SK-MEL-5 (cell line): ENCODE measurements around the gene TAOK1. TPM values are rescaled to one million over a fixed set of nuclear protein-coding genes. Genes with fewer than 3 reads are reported as not detected.

Source experiments
- DNase-seq: peaks from one replicate; pipeline ENCODE4 v3.0.0-alpha.2; 2016; ENCODE audit warnings: low read depth, low spot score
- in situ Hi-C: cut with HindIII; loops from 2 replicates; pipeline ENCODE4 v1.10.0; 2016; ENCODE audit warnings: low sequenced_read_pairs, high pct_unique_total_duplicates, low pct_unique_long_range_greater_than_20kb
- small RNA-seq, 2 experiments: library from RNA; depleted of rRNA; stranded (forward); fragments of <200 nt; gene quantifications; one replicate each; pipeline ENCODE3, GENCODE V24; 2014
- total RNA-seq: library from RNA; depleted of rRNA; stranded (reverse); fragments of >200 nt; shearing (Covaris generic); gene quantifications from 2 replicates; pipeline ENCODE4 v1.2.3, GENCODE V29; 2014; rRNA removed

Gene TAOK1
- total RNA-seq, 1 experiment from 2014 or later, result 37.3 TPM

- in situ Hi-C loops, result no loop called here
- no peak for DNase-seq
Measured at GRCh38 chr17:29593591-29594518, 203.7 kb downstream of the TAOK1 start.

- no peak for DNase-seq
- in situ Hi-C loops, result no loop called here
Measured at GRCh38 chr17:29594519-29595090, 204.4 kb downstream of the TAOK1 start.

- in situ Hi-C loops, result no loop called here
- no peak for DNase-seq
Measured at GRCh38 chr17:29595107-29595942, 205.2 kb downstream of the TAOK1 start.

GRCh38 chr17:29595943-29596774 lies 206.0 kb downstream of the TAOK1 start:
- no peak for DNase-seq
- in situ Hi-C loops, result no loop called here

GRCh38 chr17:29596811-29597210 lies 206.6 kb downstream of the TAOK1 start:
- in situ Hi-C loops, result no loop called here
- DNase-seq, result no peak

GRCh38 chr17:29597361-29598172 lies 207.4 kb downstream of the TAOK1 start:
- in situ Hi-C loops, result no loop called here
- DNase-seq, result no peak

Small RNA genes lying within 50 kb of the gene (small RNA-seq; reads per million reads assigned to genes)
- gene RNU4-34P, result 0 reads per million in 2 experiments
- gene RNU6-1034P, result 0 to 0.05 reads per million in 2 experiments
- 0 reads per million in 2 experiments for gene RNU6-711P

Other genes with a start within 250 kb of the TAOK1 start
- gene MYO18A, start 210.0 kb upstream of the TAOK1 start, total RNA-seq, result 14.9 and 16.3 TPM in 2 replicates
- not detected in 2 replicates for gene CRYBA1, start 143.5 kb upstream of the TAOK1 start, total RNA-seq
- gene NUFIP2, start 96.2 kb upstream of the TAOK1 start, total RNA-seq, result 48.0 and 50.0 TPM in 2 replicates
- 11.5 and 12.4 TPM in 2 replicates for gene ABHD15, start 176.7 kb downstream of the TAOK1 start, total RNA-seq
- gene TP53I13, start 178.3 kb downstream of the TAOK1 start, total RNA-seq, result 54.9 and 71.5 TPM in 2 replicates
- gene GIT1, start 199.3 kb downstream of the TAOK1 start, total RNA-seq, result 32.0 and 36.6 TPM in 2 replicates
- 3.0 and 5.3 TPM in 2 replicates for gene ANKRD13B, start 202.8 kb downstream of the TAOK1 start, total RNA-seq
- 0.13 and 0.21 TPM in 2 replicates for gene CORO6, start 232.5 kb downstream of the TAOK1 start, total RNA-seq